Heart left ventricle (tissue), 13 donors: Measurements from ENCODE around the gene TAB3.

Source experiments
- POLR2A ChIP-seq, 2 donors: fragments of 450-650 bp; IDR thresholded peaks; one replicate each; pipeline ENCODE4 v1.6.1; 2017; ENCODE audit warnings: antibody characterized with exemption in 2 of 2, mild to moderate bottlenecking in 2 of 2, moderate library complexity in 2 of 2
- TF ChIP-seq, protein P1 (sequence below), 12 donors: fragments of 200-600 bp; sonication (generic) in 4 of 12; IDR thresholded peaks; one replicate each; pipeline versions ENCODE4 v1.5.0 to v1.8.0; 2018 to 2022; ENCODE audit warnings: antibody characterized with exemption in 12 of 12, mild to moderate bottlenecking in 5 of 12
- donor health status: ischemic (EF 13 %, LVEDD 7.1; RV severe dilation, severe dysfunction).
- donor health status: DM: no; HTN: yes; CAD: no.
- donor health status: DM: no; HTN: no; CAD: no.
- donor health status: ischemic (EF 25% LVEDD 6.9; RV normal size, moderate dysfunction).
- donor health status: ischemic (EF 25% LVEDD 5.7; RV mildly dilated, moderate dysfunction).
- donor health status: ischemic (EF 35%, LVEDD 5.7; RV mildly dilated, moderate dysfunction).
- donor health status: nonischemic (EF 11% LVEDD 7.7; RV severe dilation, severe dysfunction).
- donor health status: DM: yes; HTN: yes; CAD: no.
- donor health status: PGD.
- donor health status: ischemic (EF 29% LVEDD 5.4; RV normal size, mild dysfunction).
- donor health status: nonischemic (EF 23%, LVEDD 6.1; RV moderate dilation, normal function).

DNA sequence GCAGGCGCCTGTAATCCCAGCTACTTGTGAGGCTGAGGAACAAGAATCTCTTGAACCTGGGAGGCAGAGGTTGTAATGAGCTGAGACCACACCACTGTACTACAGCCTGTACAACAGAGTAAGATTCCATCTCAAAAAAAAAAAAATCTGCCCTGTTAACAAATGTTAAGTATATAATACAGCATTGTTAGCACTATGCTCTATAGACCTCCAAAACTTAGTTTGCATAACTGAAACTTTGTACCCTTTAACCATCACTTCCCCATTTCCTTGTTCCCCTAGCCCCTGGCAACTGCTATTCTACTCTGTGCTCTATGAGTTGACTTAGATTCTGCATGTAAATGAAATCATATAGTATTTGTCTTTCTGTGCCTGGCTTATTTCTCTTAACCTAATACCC is 76.7 kb downstream of the TAB3 start:
- TF ChIP-seq POLR2A (IDR thresholded peaks at IDR 0.05) = no peak
- TF ChIP-seq, protein P1, sequence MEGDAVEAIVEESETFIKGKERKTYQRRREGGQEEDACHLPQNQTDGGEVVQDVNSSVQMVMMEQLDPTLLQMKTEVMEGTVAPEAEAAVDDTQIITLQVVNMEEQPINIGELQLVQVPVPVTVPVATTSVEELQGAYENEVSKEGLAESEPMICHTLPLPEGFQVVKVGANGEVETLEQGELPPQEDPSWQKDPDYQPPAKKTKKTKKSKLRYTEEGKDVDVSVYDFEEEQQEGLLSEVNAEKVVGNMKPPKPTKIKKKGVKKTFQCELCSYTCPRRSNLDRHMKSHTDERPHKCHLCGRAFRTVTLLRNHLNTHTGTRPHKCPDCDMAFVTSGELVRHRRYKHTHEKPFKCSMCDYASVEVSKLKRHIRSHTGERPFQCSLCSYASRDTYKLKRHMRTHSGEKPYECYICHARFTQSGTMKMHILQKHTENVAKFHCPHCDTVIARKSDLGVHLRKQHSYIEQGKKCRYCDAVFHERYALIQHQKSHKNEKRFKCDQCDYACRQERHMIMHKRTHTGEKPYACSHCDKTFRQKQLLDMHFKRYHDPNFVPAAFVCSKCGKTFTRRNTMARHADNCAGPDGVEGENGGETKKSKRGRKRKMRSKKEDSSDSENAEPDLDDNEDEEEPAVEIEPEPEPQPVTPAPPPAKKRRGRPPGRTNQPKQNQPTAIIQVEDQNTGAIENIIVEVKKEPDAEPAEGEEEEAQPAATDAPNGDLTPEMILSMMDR (IDR thresholded peaks at IDR 0.05) = no peak
